SK-N-MC (cell line): ENCODE results near the gene XKR8.

ENCODE experiments used
- EZH2 ChIP-seq: fragments of 200-600 bp; sonication (generic); IDR thresholded peaks from one replicate; pipeline ENCODE4 v1.6.1; 2017; ENCODE audit warnings: antibody characterized with exemption
- FOXP2 ChIP-seq: optimal IDR thresholded peaks from 2 replicates; pipeline ENCODE3; 2011; ENCODE audit warnings: mild to moderate bottlenecking, moderate library complexity; ENCODE audit not compliant: insufficient read depth; ENCODE audit errors: extremely low read length, control extremely low read depth
- POLR2AphosphoS5 ChIP-seq: IDR thresholded peaks from 2 replicates; pipeline ENCODE4 v1.6.1; 2012; ENCODE audit warnings: mild to moderate bottlenecking, low read depth, low read length, borderline replicate concordance

DNA sequence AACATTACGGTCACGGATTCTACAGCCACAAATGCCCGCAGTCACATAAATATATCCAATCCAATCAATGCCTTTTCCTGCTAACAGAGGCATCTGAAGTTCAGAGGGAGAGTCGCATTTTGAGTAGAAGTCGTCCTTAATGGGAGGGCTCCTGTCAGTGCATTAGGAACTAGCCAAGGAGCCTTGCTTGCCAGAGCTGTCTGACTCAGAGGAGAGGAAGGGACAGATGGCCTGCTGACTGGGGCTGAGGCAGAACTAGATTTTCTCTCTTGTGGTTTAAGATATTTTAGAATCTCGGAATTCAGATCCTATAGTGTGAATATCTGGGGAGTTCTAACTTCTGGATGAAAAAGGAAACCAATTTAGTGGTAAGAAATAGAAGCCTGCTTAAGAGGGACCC is 10.6 kb downstream of the XKR8 start:
- TF ChIP-seq EZH2 (no peak), FOXP2 (no peak), POLR2AphosphoS5 (no peak)
